Right cardiac atrium (tissue), 5 donors: ENCODE measurements around the gene ERICH2. TPM values are rescaled to one million over a fixed set of nuclear protein-coding genes. Genes with fewer than 3 reads are reported as not detected.

ENCODE experiments used
- ATAC-seq, 2 donors: fragments of 200-7000 bp; cut with Tn5 transposase; one replicate each; pipeline versions ENCODE4 v1.8.0 to v1.9.1; 2020; ENCODE audit warnings: moderate library complexity in 2 of 2, mild to moderate bottlenecking in 1 of 2
- DNase-seq, 3 donors: peaks; one replicate each; pipeline ENCODE4 v3.0.0-alpha.2; 2020
- H3K27ac ChIP-seq: one replicate; pipeline ENCODE4 v1.5.1; 2013; ENCODE audit warnings: mild to moderate bottlenecking, low read length, control low read depth, moderate library complexity
- H3K27me3 ChIP-seq: one replicate; pipeline ENCODE4 v1.6.1; 2013; ENCODE audit not compliant: control insufficient read depth, insufficient read depth
- H3K4me1 ChIP-seq: one replicate; pipeline ENCODE4 v1.6.1; 2013; ENCODE audit warnings: low read length; ENCODE audit not compliant: control insufficient read depth, insufficient read depth
- H3K4me3 ChIP-seq: one replicate; pipeline ENCODE4 v1.5.1; 2013; ENCODE audit warnings: low read length, control low read depth
- H3K9me3 ChIP-seq: one replicate; pipeline ENCODE4 v1.6.1; 2013; ENCODE audit warnings: low read length; ENCODE audit not compliant: control insufficient read depth
- WGBS: extraction: QIAGEN DNeasy Blood & Tissue Kit; methylation state at CpG from one replicate; pipeline ENCODE4 v1.1.7; 2013; 5-methylcytosine and 5-hydroxymethylcytosine counted together
- intact Hi-C, 4 donors: fragments of 100-400 bp; cut with DNase I; formaldehyde crosslinking; loops; one replicate each; pipeline versions ENCODE4 v1.11.0 to v1.14.0; 2022 to 2023
- polyA plus RNA-seq: library from polyadenylated mRNA; stranded (reverse); fragments of 200-250 nt; gene quantifications from one replicate; pipeline ENCODE4 v1.2.3, GENCODE V29; 2013
- total RNA-seq, 4 donors: library from RNA; stranded (reverse); fragmentation: NEBNext Ultra II Directional; extraction: Animal tissue kit (Norgen Biotek cat#: 25700); gene quantifications; one replicate each; pipeline ENCODE4 v1.2.1, GENCODE V29; 2021
- donor health status: healthy with polysubstance abuse.
- donor health status: DM: no; HTN: yes; CAD: no.
- donor health status: DM: no; HTN: no; CAD: no.
- donor health status: DM: no; HTN: yes; CAD: no; lungs with severe emphysema.
- donor health status: DM: yes; HTN: yes; CAD: no.

Gene ERICH2
- total and polyA plus RNA-seq, 5 donors = 1.7 to 5.2 (median 3.5) TPM; not detected in 1

GRCh38 chr2:170824526-170825015 lies 54.4 kb downstream of the ERICH2 start:
- DNase-seq = no peak
- peak in 1 of 2 donors; percentile 8 for ATAC-seq
- H3K27me3 ChIP-seq = no peaks in the 10 kb centered on the region
- H3K4me3 ChIP-seq = no peak overlapping the region
- H3K27ac ChIP-seq = no peak overlapping the region
- H3K9me3 ChIP-seq = no peaks in the 10 kb centered on the region
- intact Hi-C loops = no loop called here
- WGBS = 35% methylated on average over 2 of the region's 2 CpGs
- H3K4me1 ChIP-seq = peaks cover 2% of the 10 kb centered on the region

GRCh38 chr2:170827841-170828532 lies 57.8 kb downstream of the ERICH2 start:
- Histone ChIP-seq H3K27me3 (no peaks in the 10 kb centered on the region), H3K4me3 (no peak overlapping the region), H3K27ac (no peak overlapping the region), H3K9me3 (no peaks in the 10 kb centered on the region), H3K4me1 (no peaks in the 10 kb centered on the region)
- WGBS = 85% methylated on average over 6 of the region's 6 CpGs
- intact Hi-C loops = no loop called here
- ATAC-seq = no peak
- no peak for DNase-seq

DNA sequence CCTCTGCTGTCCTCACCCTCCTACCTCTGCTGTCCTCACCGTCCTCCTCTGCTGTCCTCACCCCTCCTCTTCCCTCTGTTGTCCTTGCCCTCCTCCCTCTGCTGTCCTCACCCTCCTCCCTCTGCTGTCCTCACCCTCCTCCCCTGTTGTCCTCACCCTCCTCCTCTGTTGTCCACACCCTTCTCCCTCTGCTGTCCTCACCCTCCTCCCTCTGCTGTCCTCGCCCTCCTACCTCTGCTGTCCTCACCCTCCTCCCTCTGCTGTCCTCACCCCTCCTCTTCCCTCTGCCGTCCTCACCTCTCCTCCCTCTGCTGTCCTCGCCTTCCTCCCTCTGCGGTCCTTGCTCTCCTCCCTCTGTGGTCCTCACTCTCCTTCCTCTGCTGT lies 58.3 kb downstream of the ERICH2 start:
- DNase-seq (no peak), ATAC-seq (no peak)
- Histone ChIP-seq H3K27me3 (no peaks in the 10 kb centered on the region), H3K9me3 (no peaks in the 10 kb centered on the region), H3K4me3 (no peak overlapping the region), H3K4me1 (no peaks in the 10 kb centered on the region), H3K27ac (no peak overlapping the region)
- intact Hi-C loops = no loop called here
- WGBS = 73% methylated on average over 5 of the region's 5 CpGs

GRCh38 chr2:170829036-170829435 lies 58.9 kb downstream of the ERICH2 start:
- Histone ChIP-seq H3K4me3 (no peak overlapping the region), H3K27ac (no peak overlapping the region), H3K4me1 (no peaks in the 10 kb centered on the region), H3K27me3 (no peaks in the 10 kb centered on the region), H3K9me3 (no peaks in the 10 kb centered on the region)
- DNase-seq = no peak
- WGBS = 53% methylated on average over 2 of the region's 2 CpGs
- ATAC-seq = no peak
- intact Hi-C loops = no loop called here

DNA sequence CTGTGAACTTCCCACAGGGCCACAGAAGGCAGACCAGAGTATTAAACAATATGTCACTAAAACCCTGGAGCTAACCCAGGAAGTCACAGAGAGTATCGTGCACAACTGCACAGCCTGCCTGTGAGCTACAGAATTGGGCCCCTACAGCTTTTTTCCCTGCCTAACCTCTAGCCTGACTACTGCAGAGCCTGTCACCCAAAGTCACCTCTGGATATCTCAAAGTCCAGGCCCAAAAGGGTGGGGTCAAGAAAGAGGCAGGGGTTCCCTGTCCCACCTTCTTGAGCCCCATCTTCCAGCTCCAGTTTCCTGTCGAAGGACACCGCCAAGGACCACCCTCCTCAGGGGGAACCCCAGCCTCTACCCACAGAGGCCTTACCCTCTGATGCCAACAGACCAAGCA lies 60.0 kb downstream of the ERICH2 start:
- intact Hi-C loops = no loop called here
- Histone ChIP-seq H3K27me3 (no peaks in the 10 kb centered on the region), H3K4me3 (no peak overlapping the region), H3K9me3 (no peaks in the 10 kb centered on the region), H3K4me1 (no peaks in the 10 kb centered on the region), H3K27ac (no peak overlapping the region)
- 86% methylated on average over 3 of the region's 3 CpGs for WGBS
- ATAC-seq (no peak), DNase-seq (no peak)

DNA sequence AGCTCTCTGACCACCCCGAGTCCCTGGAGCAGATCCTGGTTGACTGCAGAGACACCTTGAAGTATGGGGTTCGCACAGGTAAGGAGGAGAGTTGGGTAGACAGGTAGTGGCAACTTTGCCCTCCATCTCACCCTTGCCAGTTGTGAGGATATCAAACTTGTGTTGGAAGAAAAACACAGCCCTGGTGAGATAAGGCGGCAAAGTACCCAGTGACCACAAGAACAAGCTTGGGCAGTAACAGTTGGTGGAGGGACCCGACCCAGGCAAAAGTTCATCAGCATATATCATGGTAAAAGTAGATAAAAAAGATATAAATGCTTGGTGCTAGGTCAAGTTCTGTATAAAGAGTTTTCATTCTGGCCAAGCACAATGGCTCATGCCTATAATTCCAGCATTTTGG lies 60.9 kb downstream of the ERICH2 start:
- H3K9me3 ChIP-seq = no peaks in the 10 kb centered on the region
- ATAC-seq = no peak
- intact Hi-C loops = no loop called here
- H3K4me3 ChIP-seq = no peak overlapping the region
- WGBS = 94% methylated on average over 4 of the region's 4 CpGs
- no peak overlapping the region for H3K27ac ChIP-seq
- no peaks in the 10 kb centered on the region for H3K4me1 ChIP-seq
- no peak for DNase-seq
- H3K27me3 ChIP-seq = no peaks in the 10 kb centered on the region

DNA sequence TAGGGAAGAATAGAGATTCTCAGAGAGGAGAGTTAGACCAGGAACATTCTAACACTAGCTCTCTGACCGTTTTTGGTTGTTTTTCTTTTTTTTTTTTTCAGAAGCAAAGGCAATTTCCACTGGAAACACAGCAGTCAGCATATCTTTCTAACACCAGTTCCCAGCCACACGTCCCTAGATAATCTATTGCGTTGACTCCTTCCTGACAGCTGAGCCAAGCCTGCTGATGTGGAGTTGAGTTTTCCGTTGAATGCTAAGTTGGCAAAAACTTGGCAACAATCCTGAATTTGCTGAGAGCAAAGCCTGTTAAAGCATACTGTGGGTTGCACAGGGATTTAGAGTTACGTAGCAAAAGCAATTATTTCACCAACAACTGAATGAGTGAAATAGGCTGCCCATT lies 65.8 kb downstream of the ERICH2 start:
- Histone ChIP-seq H3K9me3 (no peaks in the 10 kb centered on the region), H3K4me1 (no peaks in the 10 kb centered on the region), H3K4me3 (no peak overlapping the region), H3K27me3 (no peaks in the 10 kb centered on the region), H3K27ac (no peak overlapping the region)
- ATAC-seq (peak in 1 of 2 donors; percentile 44), DNase-seq (no peak)
- 15% methylated on average over 5 of the region's 5 CpGs for WGBS
- intact Hi-C loops = no loop called here

GRCh38 chr2:170840717-170841210 lies 70.6 kb downstream of the ERICH2 start:
- Histone ChIP-seq H3K9me3 (no peaks in the 10 kb centered on the region), H3K27ac (no peak overlapping the region), H3K27me3 (no peaks in the 10 kb centered on the region), H3K4me3 (no peak overlapping the region), H3K4me1 (no peaks in the 10 kb centered on the region)
- intact Hi-C loops = no loop called here
- 85% methylated on average over 4 of the region's 4 CpGs for WGBS
- DNase-seq (no peak), ATAC-seq (no peak)

- H3K4me1 ChIP-seq = no peaks in the 10 kb centered on the region
- H3K9me3 ChIP-seq = no peaks in the 10 kb centered on the region
- DNase-seq (no peak), ATAC-seq (no peak)
- H3K4me3 ChIP-seq = no peak overlapping the region
- H3K27me3 ChIP-seq = no peaks in the 10 kb centered on the region
- no peak overlapping the region for H3K27ac ChIP-seq
- intact Hi-C loops = no loop called here
- 71% methylated on average over 2 of the region's 2 CpGs for WGBS
Measured at GRCh38 chr2:170842785-170843184, 72.6 kb downstream of the ERICH2 start.

- intact Hi-C loops = no loop called here
- Histone ChIP-seq H3K27me3 (no peaks in the 10 kb centered on the region), H3K27ac (no peak overlapping the region), H3K9me3 (no peaks in the 10 kb centered on the region), H3K4me3 (no peak overlapping the region), H3K4me1 (no peaks in the 10 kb centered on the region)
- 51% methylated on average over 2 of the region's 2 CpGs for WGBS
- DNase-seq (no peak), ATAC-seq (no peak)
Measured at GRCh38 chr2:170843656-170844055, 73.5 kb downstream of the ERICH2 start.

DNA sequence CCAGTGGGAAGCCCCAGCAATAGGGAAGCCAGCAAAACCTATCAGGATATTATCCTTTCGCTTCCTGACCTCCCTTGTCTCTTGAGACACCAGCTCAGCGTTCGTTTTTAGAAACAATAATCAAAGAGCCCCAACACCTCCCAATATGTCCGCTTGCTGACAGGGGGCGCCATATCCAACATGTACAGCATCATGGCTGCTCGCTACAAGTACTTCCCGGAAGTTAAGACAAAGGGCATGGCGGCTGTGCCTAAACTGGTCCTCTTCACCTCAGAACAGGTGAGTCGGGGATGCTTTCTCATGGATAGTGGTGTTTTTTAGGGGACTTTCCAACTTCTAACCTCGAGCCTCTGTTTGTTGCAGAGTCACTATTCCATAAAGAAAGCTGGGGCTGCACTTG lies 75.2 kb downstream of the ERICH2 start:
- intact Hi-C loops = no loop called here
- Histone ChIP-seq H3K27me3 (no peaks in the 10 kb centered on the region), H3K27ac (no peak overlapping the region), H3K4me3 (no peak overlapping the region), H3K4me1 (no peaks in the 10 kb centered on the region), H3K9me3 (no peaks in the 10 kb centered on the region)
- 80% methylated on average over 10 of the region's 10 CpGs for WGBS
- ATAC-seq (no peak), DNase-seq (no peak)

- ATAC-seq (no peak), DNase-seq (no peak)
- Histone ChIP-seq H3K4me3 (no peak overlapping the region), H3K27ac (no peak overlapping the region), H3K9me3 (no peaks in the 10 kb centered on the region), H3K4me1 (no peaks in the 10 kb centered on the region), H3K27me3 (no peaks in the 10 kb centered on the region)
- intact Hi-C loops = no loop called here
Measured at GRCh38 chr2:170846314-170846713, 76.1 kb downstream of the ERICH2 start.
